Measurements from ENCODE around the gene UBE2E1.

- TF ChIP-seq EP300 (IDR thresholded peaks at IDR 0.05; ENCODE audit: borderline replicate concordance) (no peak), REST (IDR thresholded peaks at IDR 0.05; ENCODE audit: low read depth) (no peak), CEBPB (IDR thresholded peaks at IDR 0.05) (no peak), TAF1 (IDR thresholded peaks at IDR 0.05; ENCODE audit: low read depth) (no peak), RAD21 (IDR thresholded peaks at IDR 0.05; ENCODE audit: low read depth) (peak; percentile 62), YY1 (IDR thresholded peaks at IDR 0.05; ENCODE audit: low read depth) (no peak), FOXM1 (IDR thresholded peaks at IDR 0.05; ENCODE audit: borderline replicate concordance, low read depth) (no peak), MAX (IDR thresholded peaks at IDR 0.05) (no peak), CREB1 (IDR thresholded peaks at IDR 0.05; ENCODE audit: low read depth) (no peak)
Observed at GRCh38 chr3:23888617-23889228, 83.0 kb downstream of the UBE2E1 start.

Data from Ishikawa (cell line).